ENCODE measurements around the gene CHM. TPM values are rescaled to one million over a fixed set of nuclear protein-coding genes. Genes with fewer than 3 reads are reported as not detected.
A peak's percentile ranks its signal among the peaks of the same experiment; 100 is the strongest.

Gene CHM
- total RNA-seq, 2 experiments from 2014 or later = 9.2 to 11.6 TPM

GRCh38 chrX:85828771-85829170 is 218.6 kb downstream of the CHM start:
- ATAC-seq = no peak

GRCh38 chrX:85815203-85815751 is 232.1 kb downstream of the CHM start:
- H3K9me3 Mint-ChIP-seq = peaks cover 12% of the 10 kb centered on the region

More at GRCh38 chrX:85828771-85829170, 218.6 kb downstream of the CHM start:
- intact Hi-C loops (cut with micrococcal nuclease) = no loop called here
- Mint-ChIP-seq H3K9me3 (no peaks in the 10 kb centered on the region), H3K27ac (no peak overlapping the region), H3K27me3 (no peaks in the 10 kb centered on the region), H3K4me3 (no peak overlapping the region), H3K4me1 (ENCODE audit: low read depth) (no peaks in the 10 kb centered on the region), H3K36me3 (ENCODE audit: low read depth) (no peaks in the 10 kb centered on the region)
- CTCF ChIA-PET = no interaction called here
- POLR2A ChIA-PET = no interaction called here
- no peak for TF ChIP-seq CTCF (IDR thresholded peaks at IDR 0.05)
- DNase-seq = no peak

More at GRCh38 chrX:85815203-85815751, 232.1 kb downstream of the CHM start:
- intact Hi-C loops (cut with micrococcal nuclease) = no loop called here
- DNase-seq = no peak
- no peak for ATAC-seq
- Mint-ChIP-seq H3K4me1 (ENCODE audit: low read depth) (no peaks in the 10 kb centered on the region), H3K27me3 (no peaks in the 10 kb centered on the region), H3K4me3 (no peak overlapping the region), H3K36me3 (ENCODE audit: low read depth) (no peaks in the 10 kb centered on the region), H3K27ac (no peak overlapping the region)
- CTCF ChIA-PET = no interaction called here
- POLR2A ChIA-PET = no interaction called here
- no peak for TF ChIP-seq CTCF (IDR thresholded peaks at IDR 0.05)

Small RNAs within 50 kb of the gene (microRNA-seq; reads per million reads assigned to microRNA genes)
- gene MIR1321 (ENCODE audit: borderline microRNAs expressed, borderline replicate concordance) (not detected), gene MIR361 (ENCODE audit: borderline microRNAs expressed, borderline replicate concordance) (2,269 reads per million, percentile 92 among the genes with 10 or more reads in this experiment)

Other genes starting within 250 kb of the CHM start
- gene DACH2, start 100.9 kb upstream of the CHM start, total RNA-seq = not detected

Measured in activated CD8-positive, alpha-beta T cell treated with anti-CD3 and anti-CD28 coated beads for 36 hours (primary cell).